ENCODE results near the gene ARL13B.

The ARL13B gene

DNA sequence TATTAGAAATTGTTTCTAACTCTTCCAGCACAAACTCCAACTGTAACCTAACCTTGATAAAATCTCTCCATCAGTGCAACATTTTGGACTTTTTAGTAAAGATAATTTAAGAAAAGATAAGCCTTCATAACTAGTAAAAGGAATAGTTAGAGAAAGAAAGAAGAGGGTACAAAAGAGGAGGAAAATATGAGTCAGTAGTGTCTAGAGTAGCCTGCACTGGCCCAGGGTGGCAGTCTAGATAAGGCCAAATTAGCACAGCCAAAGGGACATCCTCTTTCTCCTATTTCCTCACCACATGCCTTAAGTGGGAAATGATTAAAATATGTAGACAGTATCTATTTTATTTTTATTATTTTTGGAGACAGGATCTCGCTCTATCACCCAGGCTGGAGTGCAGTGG lies 10.0 kb upstream of the ARL13B start:
- TF ChIP-seq ZBTB7A (IDR thresholded peaks at IDR 0.05; ENCODE audit: low read depth) (no peak), YY1 (IDR thresholded peaks at IDR 0.05; ENCODE audit: low read depth) (no peak), CEBPB (IDR thresholded peaks at IDR 0.05) (no peak), CREB1 (IDR thresholded peaks at IDR 0.05; ENCODE audit: low read depth) (no peak), EP300 (IDR thresholded peaks at IDR 0.05; ENCODE audit: borderline replicate concordance) (no peak), TAF1 (IDR thresholded peaks at IDR 0.05; ENCODE audit: low read depth) (no peak), FOXM1 (IDR thresholded peaks at IDR 0.05; ENCODE audit: borderline replicate concordance, low read depth) (no peak), USF1 (IDR thresholded peaks at IDR 0.05) (no peak), TCF12 (IDR thresholded peaks at IDR 0.05; ENCODE audit: low read depth) (no peak), EGR1 (IDR thresholded peaks at IDR 0.05) (no peak)
- TF ChIP-seq, protein P1, sequence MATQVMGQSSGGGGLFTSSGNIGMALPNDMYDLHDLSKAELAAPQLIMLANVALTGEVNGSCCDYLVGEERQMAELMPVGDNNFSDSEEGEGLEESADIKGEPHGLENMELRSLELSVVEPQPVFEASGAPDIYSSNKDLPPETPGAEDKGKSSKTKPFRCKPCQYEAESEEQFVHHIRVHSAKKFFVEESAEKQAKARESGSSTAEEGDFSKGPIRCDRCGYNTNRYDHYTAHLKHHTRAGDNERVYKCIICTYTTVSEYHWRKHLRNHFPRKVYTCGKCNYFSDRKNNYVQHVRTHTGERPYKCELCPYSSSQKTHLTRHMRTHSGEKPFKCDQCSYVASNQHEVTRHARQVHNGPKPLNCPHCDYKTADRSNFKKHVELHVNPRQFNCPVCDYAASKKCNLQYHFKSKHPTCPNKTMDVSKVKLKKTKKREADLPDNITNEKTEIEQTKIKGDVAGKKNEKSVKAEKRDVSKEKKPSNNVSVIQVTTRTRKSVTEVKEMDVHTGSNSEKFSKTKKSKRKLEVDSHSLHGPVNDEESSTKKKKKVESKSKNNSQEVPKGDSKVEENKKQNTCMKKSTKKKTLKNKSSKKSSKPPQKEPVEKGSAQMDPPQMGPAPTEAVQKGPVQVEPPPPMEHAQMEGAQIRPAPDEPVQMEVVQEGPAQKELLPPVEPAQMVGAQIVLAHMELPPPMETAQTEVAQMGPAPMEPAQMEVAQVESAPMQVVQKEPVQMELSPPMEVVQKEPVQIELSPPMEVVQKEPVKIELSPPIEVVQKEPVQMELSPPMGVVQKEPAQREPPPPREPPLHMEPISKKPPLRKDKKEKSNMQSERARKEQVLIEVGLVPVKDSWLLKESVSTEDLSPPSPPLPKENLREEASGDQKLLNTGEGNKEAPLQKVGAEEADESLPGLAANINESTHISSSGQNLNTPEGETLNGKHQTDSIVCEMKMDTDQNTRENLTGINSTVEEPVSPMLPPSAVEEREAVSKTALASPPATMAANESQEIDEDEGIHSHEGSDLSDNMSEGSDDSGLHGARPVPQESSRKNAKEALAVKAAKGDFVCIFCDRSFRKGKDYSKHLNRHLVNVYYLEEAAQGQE (IDR thresholded peaks at IDR 0.05; ENCODE audit: low read depth) = no peak

DNA sequence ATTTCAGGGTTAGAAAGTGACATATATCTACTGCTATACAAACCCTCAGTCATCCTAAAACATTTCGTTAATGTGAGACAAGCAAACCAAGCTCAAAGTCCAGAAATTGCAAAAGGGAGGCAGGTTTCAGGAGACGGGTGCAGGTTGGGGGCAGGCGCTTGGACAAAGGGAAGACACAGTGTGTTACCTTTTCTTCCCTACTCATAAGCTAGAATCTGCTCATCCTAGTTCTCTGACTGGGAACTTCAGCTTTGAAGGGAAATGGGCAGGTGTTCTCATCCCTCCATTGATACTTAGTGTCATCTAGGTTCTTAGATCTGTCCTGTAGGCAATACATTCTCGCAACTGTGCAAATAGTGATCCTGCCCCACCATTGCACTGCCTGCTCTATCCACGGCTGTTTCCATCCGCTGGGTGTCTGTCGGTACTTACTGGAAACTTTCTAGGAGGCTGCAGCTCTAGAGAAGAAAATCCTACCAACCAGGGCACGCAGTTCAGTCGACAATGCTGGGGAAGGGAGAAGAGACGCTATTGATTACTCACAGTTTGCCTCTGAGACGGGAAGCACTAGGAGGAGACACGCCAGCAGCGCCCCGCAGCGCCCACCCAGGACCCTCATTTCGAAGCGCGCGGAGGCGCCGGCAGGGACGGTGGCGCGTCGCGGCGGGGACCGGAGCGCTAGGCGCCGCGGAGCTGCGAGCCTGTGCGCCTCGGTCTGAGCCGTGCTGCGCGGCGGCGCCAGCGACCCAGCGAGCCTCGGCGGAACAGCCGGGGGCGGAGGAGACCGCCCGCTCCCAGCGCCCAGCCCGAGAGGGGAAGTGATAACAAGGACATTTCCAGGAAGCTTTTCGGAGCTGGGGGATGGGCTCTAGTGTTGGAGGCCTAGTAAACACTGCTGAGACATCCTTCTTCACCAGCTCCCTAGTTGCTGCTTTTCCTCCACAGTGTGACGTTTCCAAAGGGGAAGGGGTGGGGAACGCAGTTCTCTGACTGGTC lies 6.5 kb upstream of the ARL13B start, which contains the start of gene PROS1:
Gene PROS1, minus strand, starts transcription at position 766 of the 996 bp plus-strand sequence. Its CDS starts 147 bp downstream, at position 619.
- TF ChIP-seq YY1 (IDR thresholded peaks at IDR 0.05; ENCODE audit: low read depth) (no peak), RAD21 (IDR thresholded peaks at IDR 0.05; ENCODE audit: low read depth) (no peak), TAF1 (IDR thresholded peaks at IDR 0.05; ENCODE audit: low read depth) (0 out of 2 replicates have a peak, but pooled peaks have one; percentile 24), CREB1 (IDR thresholded peaks at IDR 0.05; ENCODE audit: low read depth) (no peak), EP300 (IDR thresholded peaks at IDR 0.05; ENCODE audit: borderline replicate concordance) (no peak), ZBTB7A (IDR thresholded peaks at IDR 0.05; ENCODE audit: low read depth) (peak; percentile 86; the same call in 1 of the 2 replicates), TCF12 (IDR thresholded peaks at IDR 0.05; ENCODE audit: low read depth) (no peak)
- TF ChIP-seq, protein P1 (IDR thresholded peaks at IDR 0.05; ENCODE audit: low read depth) = no peak

- TF ChIP-seq TEAD4 (IDR thresholded peaks at IDR 0.05) (no peak), TAF1 (IDR thresholded peaks at IDR 0.05; ENCODE audit: low read depth) (no peak), EGR1 (IDR thresholded peaks at IDR 0.05) (no peak), USF1 (IDR thresholded peaks at IDR 0.05) (no peak), YY1 (IDR thresholded peaks at IDR 0.05; ENCODE audit: low read depth) (no peak), RAD21 (IDR thresholded peaks at IDR 0.05; ENCODE audit: low read depth) (no peak), EP300 (IDR thresholded peaks at IDR 0.05; ENCODE audit: borderline replicate concordance) (no peak), TCF12 (IDR thresholded peaks at IDR 0.05; ENCODE audit: low read depth) (no peak), FOXM1 (IDR thresholded peaks at IDR 0.05; ENCODE audit: borderline replicate concordance, low read depth) (no peak), NFIC (IDR thresholded peaks at IDR 0.05) (no peak), MAX (IDR thresholded peaks at IDR 0.05) (no peak), ZBTB7A (IDR thresholded peaks at IDR 0.05; ENCODE audit: low read depth) (no peak), CEBPB (IDR thresholded peaks at IDR 0.05) (no peak), CREB1 (IDR thresholded peaks at IDR 0.05; ENCODE audit: low read depth) (no peak)
- TF ChIP-seq, protein P1 (IDR thresholded peaks at IDR 0.05; ENCODE audit: low read depth) = no peak
These were observed 1.7 kb downstream of the ARL13B start for GRCh38 chr3:93981649-93982048.

DNA sequence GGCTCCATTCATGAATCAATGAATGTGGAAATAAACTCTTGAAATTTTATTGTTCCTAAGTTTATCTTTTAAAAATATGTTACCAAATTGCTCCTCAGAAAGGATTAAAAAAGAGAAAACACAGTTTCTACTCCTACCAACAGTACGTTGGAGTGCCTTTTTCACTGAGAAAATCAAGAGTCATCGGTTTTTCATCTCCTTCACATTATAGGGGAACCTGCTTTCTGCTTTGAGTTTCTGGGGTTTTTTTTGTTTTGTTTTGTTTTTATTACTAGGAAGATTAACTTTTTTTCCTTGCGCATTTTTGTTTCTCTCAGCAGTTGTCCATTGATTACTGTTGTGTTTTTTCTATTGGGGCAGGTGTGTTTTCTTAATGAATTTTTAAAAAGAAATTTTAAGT lies 3.5 kb downstream of the ARL13B start:
- TF ChIP-seq CREB1 (IDR thresholded peaks at IDR 0.05; ENCODE audit: low read depth) (no peak), RAD21 (IDR thresholded peaks at IDR 0.05; ENCODE audit: low read depth) (no peak), TAF1 (IDR thresholded peaks at IDR 0.05; ENCODE audit: low read depth) (no peak), YY1 (IDR thresholded peaks at IDR 0.05; ENCODE audit: low read depth) (no peak), MAX (IDR thresholded peaks at IDR 0.05) (no peak), FOXM1 (IDR thresholded peaks at IDR 0.05; ENCODE audit: borderline replicate concordance, low read depth) (no peak), TEAD4 (IDR thresholded peaks at IDR 0.05) (no peak)

All from Ishikawa (cell line).